Prostate gland (tissue), 2 donors: ENCODE results near the gene TCF7L2.

ENCODE experiments used
- CTCF ChIP-seq, 4 experiments: fragments of 200-600 bp in 2 of 4; fragments of 450-650 bp in 2 of 4; sonication (generic) in 2 of 4; IDR thresholded peaks; 1 replicate in 3 of 4; 2 replicates in 1 of 4; pipeline ENCODE4 v1.5.1; 2016 to 2019; ENCODE audit warnings: antibody characterized with exemption in 4 of 4, mild to moderate bottlenecking in 2 of 4, moderate library complexity in 2 of 4
- POLR2A ChIP-seq: fragments of 450-650 bp; IDR thresholded peaks from one replicate; pipeline ENCODE4 v1.6.1; 2016; ENCODE audit warnings: antibody characterized with exemption, mild to moderate bottlenecking
- POLR2AphosphoS5 ChIP-seq: sonication (generic); formaldehyde crosslinking; IDR thresholded peaks from one replicate; pipeline ENCODE4 v1.6.1; 2017; ENCODE audit warnings: antibody characterized with exemption

- no peak for TF ChIP-seq POLR2A
- no peak for TF ChIP-seq CTCF (IDR thresholded peaks at IDR 0.05)
- no peak for TF ChIP-seq POLR2AphosphoS5
Observed at GRCh38 chr10:113022265-113022664, 72.2 kb downstream of the TCF7L2 start.
